Measurements from ENCODE around the gene POU2F3. TPM values are rescaled to one million over a fixed set of nuclear protein-coding genes. Genes with fewer than 3 reads are reported as not detected.
A peak's percentile ranks its signal among the peaks of the same experiment; 100 is the strongest.

Gene POU2F3
- total RNA-seq, 4 donors from 2014 or later, result 0.27 to 0.46 TPM; not detected in 2

DNA sequence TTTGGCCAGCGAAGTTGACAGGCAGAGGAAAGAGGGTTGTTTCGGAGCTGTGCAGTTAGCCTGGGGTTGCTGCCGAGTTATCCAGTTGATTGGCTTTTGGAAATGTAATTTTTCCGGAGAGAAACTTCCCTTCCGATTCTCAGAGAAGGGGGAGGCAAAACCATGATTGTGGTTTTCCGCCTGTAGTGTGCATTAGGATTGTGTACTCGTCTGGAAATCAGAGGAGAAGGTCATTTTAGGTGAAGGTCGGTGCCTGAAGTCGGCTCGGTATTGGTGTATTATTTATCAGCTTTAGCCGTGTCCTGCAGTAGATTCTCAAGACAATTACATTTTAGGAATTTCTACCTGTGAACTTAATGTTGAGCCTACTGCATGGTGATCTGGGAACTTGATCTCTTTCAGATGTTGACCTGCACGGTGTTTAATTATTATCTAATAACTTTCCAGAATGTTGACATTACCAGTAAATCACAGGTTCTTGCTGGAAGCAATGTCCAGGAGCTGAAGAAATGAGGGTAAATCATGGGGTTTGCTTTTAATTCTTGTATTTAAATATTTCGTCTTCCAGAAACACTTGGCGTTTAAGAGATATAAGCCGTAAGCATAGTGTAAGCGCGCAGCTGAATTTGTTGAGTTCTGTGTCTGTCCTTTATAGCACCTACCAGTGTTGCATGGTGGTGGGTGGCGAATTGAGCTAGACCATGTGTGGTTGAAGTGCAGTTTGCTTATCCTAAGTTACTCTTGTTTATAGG lies 97.6 kb downstream of the POU2F3 start:
- Histone ChIP-seq H3K4me3 (peak overlapping the region; percentile 81 to 89), H3K9me3 (no peaks in the 10 kb centered on the region), H3K36me3 (no peaks in the 10 kb centered on the region), H3K27me3 (no peaks in the 10 kb centered on the region), H3K27ac (peak overlapping the region; percentile 91 to 99 (median 94)), H3K4me1 (peaks cover 3 to 77% (median 6%) of the 10 kb centered on the region in 3 donors)
- WGBS, 2 donors (ENCODE audit: low coverage in 1 of 2), result 0 to 5% methylated on average over 9 to 15 of the region's 18 CpGs
- TF ChIP-seq, protein P1, sequence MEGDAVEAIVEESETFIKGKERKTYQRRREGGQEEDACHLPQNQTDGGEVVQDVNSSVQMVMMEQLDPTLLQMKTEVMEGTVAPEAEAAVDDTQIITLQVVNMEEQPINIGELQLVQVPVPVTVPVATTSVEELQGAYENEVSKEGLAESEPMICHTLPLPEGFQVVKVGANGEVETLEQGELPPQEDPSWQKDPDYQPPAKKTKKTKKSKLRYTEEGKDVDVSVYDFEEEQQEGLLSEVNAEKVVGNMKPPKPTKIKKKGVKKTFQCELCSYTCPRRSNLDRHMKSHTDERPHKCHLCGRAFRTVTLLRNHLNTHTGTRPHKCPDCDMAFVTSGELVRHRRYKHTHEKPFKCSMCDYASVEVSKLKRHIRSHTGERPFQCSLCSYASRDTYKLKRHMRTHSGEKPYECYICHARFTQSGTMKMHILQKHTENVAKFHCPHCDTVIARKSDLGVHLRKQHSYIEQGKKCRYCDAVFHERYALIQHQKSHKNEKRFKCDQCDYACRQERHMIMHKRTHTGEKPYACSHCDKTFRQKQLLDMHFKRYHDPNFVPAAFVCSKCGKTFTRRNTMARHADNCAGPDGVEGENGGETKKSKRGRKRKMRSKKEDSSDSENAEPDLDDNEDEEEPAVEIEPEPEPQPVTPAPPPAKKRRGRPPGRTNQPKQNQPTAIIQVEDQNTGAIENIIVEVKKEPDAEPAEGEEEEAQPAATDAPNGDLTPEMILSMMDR (IDR thresholded peaks at IDR 0.05), result no peak
- no peak for TF ChIP-seq POLR2A (IDR thresholded peaks at IDR 0.05)
- TF ChIP-seq EP300 (IDR thresholded peaks at IDR 0.05), result no peak
- TF ChIP-seq POLR2AphosphoS5 (IDR thresholded peaks at IDR 0.05), result no peak
- ATAC-seq, result no peak

DNA sequence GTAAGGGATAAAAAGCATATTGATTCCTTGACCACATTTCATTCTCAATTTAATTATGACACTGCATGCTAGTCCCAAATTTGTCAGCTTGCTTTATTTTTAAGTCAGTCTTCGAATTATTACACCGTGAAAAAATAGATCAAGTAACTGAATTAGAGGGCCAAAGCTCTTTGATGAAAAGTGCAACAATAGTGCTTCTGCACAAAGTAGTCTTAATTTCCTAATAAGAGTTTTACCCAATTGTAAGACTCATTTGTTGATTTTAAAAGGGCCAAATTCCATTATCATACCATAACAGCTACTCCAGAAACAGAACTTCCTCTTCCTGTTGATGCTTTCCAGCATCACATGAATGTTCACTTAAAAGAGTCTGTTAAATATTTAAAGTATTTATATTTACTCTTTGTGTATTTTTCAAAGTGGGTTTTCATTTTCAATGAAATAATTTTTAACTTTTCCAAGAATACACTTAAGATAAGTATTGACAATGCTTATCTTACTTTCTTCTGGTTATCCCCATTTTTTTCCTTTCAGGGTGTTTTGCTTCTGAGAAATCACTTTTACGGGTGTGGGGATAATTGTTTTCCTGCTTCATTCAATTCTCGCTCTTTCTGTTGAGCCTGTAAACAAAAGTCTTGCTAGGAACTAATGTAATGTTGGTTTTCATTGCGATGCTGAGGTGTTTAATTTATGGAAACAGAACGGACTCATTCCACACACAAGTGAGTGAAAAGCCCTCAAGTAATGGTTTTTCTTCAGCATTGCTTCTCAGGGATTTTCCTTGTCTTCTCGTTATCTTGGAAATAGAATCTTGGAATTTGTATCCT lies 98.4 kb downstream of the POU2F3 start:
- Histone ChIP-seq H3K36me3 (no peaks in the 10 kb centered on the region), H3K27me3 (no peaks in the 10 kb centered on the region), H3K27ac (peak overlapping the region; percentile 91 to 99 (median 94)), H3K4me3 (peak overlapping the region; percentile 81 to 89), H3K9me3 (no peaks in the 10 kb centered on the region), H3K4me1 (peaks cover 4 to 77% (median 6%) of the 10 kb centered on the region in 3 donors)
- no peak for ATAC-seq
- 16 to 21% methylated on average over 6 to 7 of the region's 7 CpGs for WGBS, 2 donors (ENCODE audit: low coverage in 1 of 2)
- TF ChIP-seq POLR2A (IDR thresholded peaks at IDR 0.05) (no peak), POLR2AphosphoS5 (IDR thresholded peaks at IDR 0.05) (no peak), EP300 (IDR thresholded peaks at IDR 0.05) (no peak)
- TF ChIP-seq, protein P1 (IDR thresholded peaks at IDR 0.05), result no peak

DNA sequence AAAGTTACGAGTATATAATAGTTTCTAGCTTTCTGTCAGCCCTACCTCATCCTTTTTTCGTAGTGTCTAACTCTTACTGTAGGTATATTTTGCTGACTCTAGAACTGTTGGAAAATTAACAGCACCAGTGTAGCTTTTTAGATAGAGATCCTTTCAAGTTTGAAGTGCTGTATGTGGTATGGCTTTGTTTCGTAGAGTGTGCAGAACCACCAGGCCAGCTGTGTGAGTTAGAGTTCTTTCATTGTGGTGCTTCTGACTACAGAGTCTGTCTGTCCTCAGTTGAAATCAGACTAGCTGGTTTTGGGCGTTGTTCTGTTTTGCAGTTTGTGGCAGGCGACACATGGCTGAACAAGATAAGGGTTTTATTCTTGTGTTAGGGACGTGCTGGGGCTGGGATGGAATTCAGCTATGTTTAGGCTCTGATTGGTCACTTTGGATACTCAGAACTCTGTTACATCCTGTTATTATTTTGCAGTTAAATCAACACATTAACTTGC lies 99.5 kb downstream of the POU2F3 start:
- Histone ChIP-seq H3K27me3 (no peaks in the 10 kb centered on the region), H3K9me3 (no peaks in the 10 kb centered on the region), H3K36me3 (no peaks in the 10 kb centered on the region), H3K27ac (peak overlapping the region in 3 of 4 donors; percentile 65 to 99 (median 94)), H3K4me1 (peaks cover 10 to 77% (median 15%) of the 10 kb centered on the region in 3 donors), H3K4me3 (peak overlapping the region; percentile 81 to 89)
- WGBS, 2 donors (ENCODE audit: low coverage in 1 of 2), result 7 to 10% methylated on average over 5 to 6 of the region's 6 CpGs
- no peak for ATAC-seq
- TF ChIP-seq POLR2A (IDR thresholded peaks at IDR 0.05) (no peak), POLR2AphosphoS5 (IDR thresholded peaks at IDR 0.05) (peak; percentile 30), EP300 (IDR thresholded peaks at IDR 0.05) (no peak)
- TF ChIP-seq, protein P1 (IDR thresholded peaks at IDR 0.05), result no peak

DNA sequence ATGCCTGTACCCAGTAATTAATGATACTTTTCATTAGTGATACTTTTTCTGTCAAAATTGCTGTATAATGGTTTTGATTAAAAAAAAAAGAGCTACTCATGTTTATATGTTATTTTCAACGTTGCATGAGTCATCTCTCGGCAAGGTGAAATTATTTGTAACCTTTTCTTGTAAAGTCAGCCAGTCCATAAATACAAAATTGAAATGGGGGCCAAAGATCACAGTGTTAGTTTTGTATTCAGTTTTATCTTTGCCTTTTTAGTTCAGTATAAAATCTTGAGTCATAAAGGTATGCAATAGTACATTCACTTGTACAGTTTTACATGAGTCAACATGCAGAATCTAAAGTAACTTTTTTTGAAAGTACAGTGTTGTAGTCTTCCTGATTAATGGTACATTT lies 100.6 kb downstream of the POU2F3 start:
- 13% methylated on average over 2 of the region's 2 CpGs for WGBS, 2 donors (ENCODE audit: low coverage in 1 of 2)
- TF ChIP-seq EP300 (IDR thresholded peaks at IDR 0.05) (no peak), POLR2AphosphoS5 (IDR thresholded peaks at IDR 0.05) (no peak), POLR2A (IDR thresholded peaks at IDR 0.05) (no peak)
- TF ChIP-seq, protein P1 (IDR thresholded peaks at IDR 0.05), result no peak
- Histone ChIP-seq H3K4me1 (peaks cover 15 to 81% (median 18%) of the 10 kb centered on the region in 3 donors), H3K9me3 (no peaks in the 10 kb centered on the region), H3K4me3 (peak overlapping the region in 1 of 2 donors; percentile 89), H3K36me3 (no peaks in the 10 kb centered on the region), H3K27me3 (no peaks in the 10 kb centered on the region), H3K27ac (peak overlapping the region in 2 of 4 donors; percentile 94 to 99)
- ATAC-seq, result no peak
